ENCODE data around the gene ALOX5.
"Not testable (repeated sequence)": the region's sequence is repeated elsewhere in the genome, so short reads cannot be mapped to it uniquely, and the experiment has no call there.

Gene ALOX5

GRCh38 chr10:45460235-45460878 is 86.3 kb downstream of the ALOX5 start:
- TF ChIP-seq POLR2A (IDR thresholded peaks at IDR 0.05; ENCODE audit: low read length) (no peak), GATA1 (IDR thresholded peaks at IDR 0.05; ENCODE audit: low read depth, low read length) (no peak)
- peak in 1 of 2 experiments; percentile 38 for DNase-seq

- no peak for DNase-seq
- TF ChIP-seq GATA1 (IDR thresholded peaks at IDR 0.05; ENCODE audit: low read depth, low read length) = no peak
- TF ChIP-seq POLR2A (IDR thresholded peaks at IDR 0.05; ENCODE audit: low read length) = no peak
Observed at GRCh38 chr10:45461034-45461433, 87.0 kb downstream of the ALOX5 start.

DNA sequence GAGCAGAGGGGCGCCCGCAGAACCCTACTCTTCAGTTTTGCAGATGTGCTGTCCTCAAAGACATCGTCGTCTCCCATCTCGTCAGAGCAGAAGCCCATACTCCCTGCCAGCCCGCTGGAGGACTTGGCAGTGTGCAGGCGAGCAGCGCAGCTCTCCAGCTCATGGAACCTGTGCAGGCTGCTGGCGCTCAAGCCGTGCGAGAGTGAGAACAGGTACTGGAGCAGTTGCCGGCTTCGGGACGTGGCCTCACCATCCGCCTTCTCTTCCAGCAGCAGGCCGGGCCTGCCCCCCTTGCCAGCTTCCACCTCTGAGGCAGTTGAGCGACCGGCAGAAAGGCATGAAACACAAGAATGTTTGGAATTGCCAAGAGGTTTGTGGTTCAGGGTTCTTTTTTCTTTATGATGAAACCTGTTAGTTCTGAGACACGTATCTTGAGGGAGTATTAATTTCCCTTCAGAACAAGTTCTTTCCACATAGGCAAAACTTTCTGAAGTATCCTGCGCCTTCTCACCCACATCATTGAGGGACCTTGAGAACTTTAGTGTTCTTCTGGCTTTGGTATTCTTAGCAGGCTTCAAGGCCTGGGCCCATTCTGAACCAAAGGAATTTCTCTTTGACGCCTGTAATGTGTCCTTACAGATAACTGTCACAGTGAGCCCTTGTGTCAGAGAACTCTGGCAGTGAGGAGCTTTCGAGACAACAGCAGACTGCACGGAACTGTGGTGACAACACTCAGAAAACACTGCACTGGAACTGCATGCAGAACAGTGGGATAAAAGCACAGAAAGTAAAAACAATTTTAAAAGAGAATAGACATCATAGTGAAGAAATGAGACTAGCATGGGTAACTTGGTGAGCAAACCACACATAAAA is 89.5 kb downstream of the ALOX5 start:
- TF ChIP-seq POLR2A (IDR thresholded peaks at IDR 0.05; ENCODE audit: low read length) = no peak
- TF ChIP-seq GATA1 (IDR thresholded peaks at IDR 0.05; ENCODE audit: low read depth, low read length) = no peak

DNA sequence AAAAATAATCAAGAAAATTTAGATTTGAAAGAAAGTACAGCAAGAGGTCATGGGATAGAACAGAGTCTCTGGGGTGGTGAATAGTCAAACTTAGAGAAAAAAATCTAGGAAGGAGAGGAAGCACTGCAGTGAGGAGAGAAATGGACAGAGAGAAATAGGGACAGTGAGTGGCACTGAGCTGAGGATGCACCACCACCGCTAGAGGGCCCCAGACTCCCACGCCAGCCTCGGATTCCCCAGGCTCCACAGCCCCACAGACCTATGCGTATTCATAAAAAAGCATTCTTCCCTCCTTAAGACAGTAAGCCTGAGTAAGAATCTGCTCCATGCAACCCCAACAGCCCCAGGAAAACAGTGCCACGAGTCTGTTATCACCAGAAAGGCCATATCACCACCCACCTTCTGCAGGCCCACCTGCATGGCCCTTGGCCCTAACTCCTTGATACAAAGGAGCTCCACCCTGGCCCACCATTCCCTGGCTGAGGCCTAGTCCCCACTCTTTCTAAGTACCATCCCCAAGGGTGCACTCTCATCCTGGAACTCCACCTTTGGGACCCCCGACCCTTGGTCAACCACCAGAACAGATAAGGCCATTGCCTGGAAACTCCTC is 91.0 kb downstream of the ALOX5 start:
- DNase-seq = peak; percentile 86 to 92
- no peak for TF ChIP-seq POLR2A (IDR thresholded peaks at IDR 0.05; ENCODE audit: low read length)

More for the DNA sequence above, 89.5 kb downstream of the ALOX5 start:
- DNase-seq = no peak

- no peak for DNase-seq
- TF ChIP-seq GATA1 (IDR thresholded peaks at IDR 0.05; ENCODE audit: low read depth, low read length) (no peak), POLR2A (IDR thresholded peaks at IDR 0.05; ENCODE audit: low read length) (no peak)
Observed at GRCh38 chr10:45466784-45467183, 92.8 kb downstream of the ALOX5 start.

DNA sequence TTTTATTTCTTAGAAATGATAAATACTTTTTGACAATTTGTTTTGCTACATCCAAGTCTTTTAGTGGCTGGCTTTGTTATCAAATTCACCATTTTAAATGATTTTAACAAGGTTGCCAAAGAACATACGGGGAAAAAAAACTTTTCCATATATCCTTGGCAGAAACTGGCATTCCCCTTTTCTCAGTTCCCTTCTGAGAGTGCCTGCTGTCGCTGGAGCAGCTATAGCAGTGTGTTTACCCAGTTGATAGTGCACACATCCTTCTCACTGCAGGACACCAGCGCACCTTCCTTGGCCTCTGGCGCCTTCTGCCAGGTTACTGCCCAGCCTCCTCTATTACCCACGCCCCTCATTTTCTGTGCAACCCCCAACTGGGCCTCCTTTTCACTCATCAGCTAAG is 94.1 kb downstream of the ALOX5 start:
- no peak for DNase-seq
- TF ChIP-seq POLR2A (IDR thresholded peaks at IDR 0.05; ENCODE audit: low read length) = no peak

- peak; percentile 91 to 98 for DNase-seq
Observed at GRCh38 chr10:45470098-45471012, 96.3 kb downstream of the ALOX5 start.

GRCh38 chr10:45471059-45471458 is 97.0 kb downstream of the ALOX5 start:
- no peak for DNase-seq
- TF ChIP-seq GATA1 (IDR thresholded peaks at IDR 0.05; ENCODE audit: low read depth, low read length) (no peak), POLR2A (IDR thresholded peaks at IDR 0.05; ENCODE audit: low read length) (no peak)

More at GRCh38 chr10:45470098-45471012, 96.3 kb downstream of the ALOX5 start:
- TF ChIP-seq GATA1 (IDR thresholded peaks at IDR 0.05; ENCODE audit: low read depth, low read length) (peak; percentile 90), POLR2A (IDR thresholded peaks at IDR 0.05; ENCODE audit: low read length) (peak; percentile 32)

DNA sequence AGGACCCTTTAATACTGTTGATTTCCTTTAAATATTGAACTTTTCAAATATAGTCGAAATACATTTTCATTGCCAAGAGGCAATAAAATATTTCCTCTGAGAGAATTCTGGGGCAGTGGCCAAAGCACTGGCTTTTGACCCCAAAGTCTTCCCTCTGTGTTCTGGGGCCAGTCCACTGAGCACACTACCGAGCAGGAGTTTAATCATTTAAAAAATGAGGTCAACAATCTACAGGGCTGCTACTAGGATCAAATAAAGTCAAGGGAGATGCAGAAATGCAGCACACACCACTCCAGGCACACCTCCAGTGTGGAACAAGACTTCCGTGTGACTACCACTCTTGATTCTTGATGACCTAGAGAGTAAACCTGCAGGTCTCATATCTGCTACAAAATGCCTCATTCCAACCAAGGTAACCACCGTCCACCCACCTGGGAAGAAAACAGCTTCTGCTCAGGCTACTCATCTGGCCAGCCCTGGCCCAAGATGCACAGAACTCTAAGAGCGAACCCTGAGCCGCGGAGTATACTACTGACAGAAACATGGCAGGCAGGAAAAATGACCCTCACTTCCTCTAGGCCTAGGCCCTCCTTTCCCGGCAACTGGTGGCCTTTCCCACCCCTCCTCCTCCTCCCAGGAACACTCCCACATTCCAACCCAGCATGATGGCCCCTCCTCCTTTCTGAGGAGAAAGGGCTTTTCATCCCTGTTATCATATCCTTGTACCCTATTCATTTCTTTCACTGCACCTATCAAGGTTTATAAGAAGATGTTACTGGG is 97.7 kb downstream of the ALOX5 start:
- TF ChIP-seq POLR2A (IDR thresholded peaks at IDR 0.05; ENCODE audit: low read length) (no peak), GATA1 (IDR thresholded peaks at IDR 0.05; ENCODE audit: low read depth, low read length) (no peak)

DNA sequence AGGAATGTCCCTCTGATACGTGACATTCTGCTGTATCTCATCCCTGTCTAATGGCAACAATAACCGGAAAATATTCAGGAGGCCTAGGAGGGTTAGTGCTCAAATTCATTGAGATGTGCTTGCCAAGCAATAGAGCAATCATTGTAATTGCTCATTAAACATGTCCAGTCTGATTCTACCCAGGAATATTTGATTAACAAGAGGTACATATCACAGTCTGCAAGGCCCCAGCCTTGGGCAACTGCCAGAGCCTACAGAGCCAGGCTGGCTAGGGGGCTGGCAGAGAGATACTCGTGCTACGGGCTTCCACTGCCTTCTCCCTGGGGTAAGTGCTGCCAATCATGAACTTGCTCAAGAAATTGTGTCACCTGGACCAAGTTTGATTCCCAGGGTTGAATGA is 99.1 kb downstream of the ALOX5 start:
- DNase-seq = peak; percentile 28 to 64
- no peak for TF ChIP-seq GATA1 (IDR thresholded peaks at IDR 0.05; ENCODE audit: low read depth, low read length)
- no peak for TF ChIP-seq POLR2A (IDR thresholded peaks at IDR 0.05; ENCODE audit: low read length)

More for the DNA sequence above, 97.7 kb downstream of the ALOX5 start:
- no peak for DNase-seq

GRCh38 chr10:45476559-45476958 is 102.5 kb downstream of the ALOX5 start:
- TF ChIP-seq GATA1 (IDR thresholded peaks at IDR 0.05; ENCODE audit: low read depth, low read length) (no peak), POLR2A (IDR thresholded peaks at IDR 0.05; ENCODE audit: low read length) (no peak)
- no peak for DNase-seq

DNA sequence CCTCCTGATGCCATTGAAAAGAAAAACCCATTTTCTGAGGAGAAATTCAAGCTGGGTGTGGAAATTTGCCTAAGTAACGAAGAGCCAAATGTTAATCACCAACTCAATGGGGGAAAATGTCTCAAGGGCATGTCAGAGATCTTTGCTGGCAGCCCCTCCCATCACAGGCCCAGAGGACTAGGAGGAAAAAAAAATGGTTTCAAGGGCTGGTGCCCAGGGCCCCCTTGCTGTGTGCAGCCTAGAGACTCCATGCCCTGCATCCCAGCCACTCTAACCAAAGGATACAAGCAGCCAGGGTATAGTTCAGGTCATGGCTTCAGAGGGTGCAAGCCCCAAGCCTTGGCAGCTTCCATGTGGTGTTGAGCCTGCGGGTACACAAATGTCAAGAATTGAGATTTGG is 106.3 kb downstream of the ALOX5 start:
- TF ChIP-seq GATA1 (IDR thresholded peaks at IDR 0.05; ENCODE audit: low read depth, low read length) (no peak), POLR2A (IDR thresholded peaks at IDR 0.05; ENCODE audit: low read length) (no peak)
- DNase-seq = no peak

GRCh38 chr10:45481100-45481499 is 107.1 kb downstream of the ALOX5 start:
- not testable (repeated sequence) for DNase-seq
